Vagina (tissue), 2 donors: Measurements from ENCODE around the gene DBH. TPM values are rescaled to one million over a fixed set of nuclear protein-coding genes. Genes with fewer than 3 reads are reported as not detected.

ENCODE experiments used
- DNase-seq, 2 donors: peaks; one replicate each; pipeline ENCODE4 v3.0.0-alpha.2; 2017; ENCODE audit errors: extremely low spot score in 2 of 2
- H3K27ac ChIP-seq: fragments of 200-600 bp; sonication (generic); one replicate; pipeline ENCODE4 v1.5.1; 2019
- H3K27me3 ChIP-seq: fragments of 200-600 bp; sonication (generic); one replicate; pipeline ENCODE4 v1.5.1; 2019
- H3K36me3 ChIP-seq, 2 donors: fragments of 200-600 bp; sonication (generic); one replicate each; pipeline ENCODE4 v1.5.1; 2017 to 2019
- H3K4me1 ChIP-seq: fragments of 200-600 bp; sonication (generic); one replicate; pipeline ENCODE4 v1.5.1; 2019
- H3K4me3 ChIP-seq, 2 donors: fragments of 200-600 bp; sonication (generic); 1 replicate in 1 of 2; 2 replicates in 1 of 2; pipeline ENCODE4 v1.5.1; 2016 to 2019
- H3K9me3 ChIP-seq: fragments of 200-600 bp; sonication (generic); one replicate; pipeline ENCODE4 v1.5.1; 2019
- POLR2A ChIP-seq, 2 donors: fragments of 450-650 bp; IDR thresholded peaks; one replicate each; pipeline ENCODE4 v1.6.1; 2017; ENCODE audit warnings: antibody characterized with exemption in 2 of 2, mild to moderate bottlenecking in 2 of 2, moderate library complexity in 2 of 2
- POLR2AphosphoS5 ChIP-seq, 2 donors: sonication (generic); formaldehyde crosslinking; IDR thresholded peaks; one replicate each; pipeline ENCODE4 v1.9.0; 2017; ENCODE audit warnings: antibody characterized with exemption in 2 of 2, mild to moderate bottlenecking in 2 of 2, low read depth in 1 of 2; ENCODE audit not compliant: insufficient read depth in 1 of 2
- intact Hi-C: fragments of 100-400 bp; cut with DNase I; formaldehyde crosslinking; loops from one replicate; pipeline ENCODE4 v1.15.1; 2023
- total RNA-seq: library from RNA; depleted of rRNA; stranded (reverse); fragments of >200 nt; gene quantifications from one replicate; pipeline ENCODE4 v1.2.3, GENCODE V29; 2016
- TF ChIP-seq, protein P1 (sequence below), 3 experiments: fragments of 450-650 bp in 2 of 3; fragments of 200-600 bp in 1 of 3; sonication (generic) in 1 of 3; IDR thresholded peaks; one replicate each; pipeline ENCODE4 v1.5.1; 2017 to 2019; ENCODE audit warnings: antibody characterized with exemption in 3 of 3, mild to moderate bottlenecking in 2 of 3, moderate library complexity in 2 of 3

Gene DBH
- total RNA-seq, 1 donor from 2014 or later, result 12.0 TPM

DNA sequence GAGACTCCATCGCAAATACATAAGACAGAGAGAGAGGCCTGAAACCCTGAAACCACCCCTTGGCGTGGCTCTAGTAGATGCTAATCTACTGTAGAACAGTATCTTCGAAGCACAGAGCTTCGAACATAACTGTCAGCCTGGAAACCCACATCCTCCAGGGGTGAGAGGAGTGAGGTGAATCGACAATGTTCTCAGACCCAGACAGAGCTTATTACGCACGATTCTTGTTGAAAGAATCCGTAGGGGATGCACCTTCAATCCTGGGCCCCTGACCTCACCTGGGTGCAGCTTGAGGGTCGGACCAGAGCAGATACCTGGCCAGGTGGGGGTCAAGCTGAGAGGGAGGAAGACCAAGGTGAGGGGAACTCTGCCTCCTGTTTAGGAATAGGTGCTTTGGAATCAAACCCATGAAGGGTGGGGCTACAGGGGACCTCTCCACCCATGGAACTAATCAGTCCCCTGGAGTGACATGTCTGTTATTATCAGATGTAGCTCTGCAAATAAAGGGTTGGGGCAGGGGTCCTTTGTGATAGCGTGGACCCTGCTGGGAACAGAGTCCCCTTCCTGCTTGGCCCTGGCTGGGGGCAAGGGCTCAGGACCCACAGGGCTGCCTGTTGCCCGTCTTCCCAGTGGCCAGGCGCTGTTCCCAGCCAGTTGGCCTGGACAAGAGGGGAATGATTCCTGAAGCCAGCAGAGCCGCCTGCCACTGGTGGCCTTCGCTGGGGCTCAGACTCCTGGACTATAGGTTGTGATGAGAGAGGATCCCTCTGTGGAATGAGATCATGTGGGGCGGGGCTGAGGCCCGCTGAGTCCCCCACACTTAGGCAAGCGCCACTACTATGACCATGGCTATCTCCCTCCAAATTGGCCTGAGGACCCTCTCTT is 41.2 kb downstream of the DBH start:
- intact Hi-C loops, result no loop called here
- Histone ChIP-seq H3K27ac (no peak overlapping the region), H3K4me1 (peaks cover 6% of the 10 kb centered on the region), H3K4me3 (no peak overlapping the region), H3K36me3 (no peaks in the 10 kb centered on the region), H3K9me3 (no peaks in the 10 kb centered on the region), H3K27me3 (no peaks in the 10 kb centered on the region)
- TF ChIP-seq POLR2AphosphoS5 (IDR thresholded peaks at IDR 0.05; ENCODE audit: insufficient read depth in 1 of 2, low read depth in 1 of 2) (no peak), POLR2A (IDR thresholded peaks at IDR 0.05) (no peak)
- TF ChIP-seq, protein P1, sequence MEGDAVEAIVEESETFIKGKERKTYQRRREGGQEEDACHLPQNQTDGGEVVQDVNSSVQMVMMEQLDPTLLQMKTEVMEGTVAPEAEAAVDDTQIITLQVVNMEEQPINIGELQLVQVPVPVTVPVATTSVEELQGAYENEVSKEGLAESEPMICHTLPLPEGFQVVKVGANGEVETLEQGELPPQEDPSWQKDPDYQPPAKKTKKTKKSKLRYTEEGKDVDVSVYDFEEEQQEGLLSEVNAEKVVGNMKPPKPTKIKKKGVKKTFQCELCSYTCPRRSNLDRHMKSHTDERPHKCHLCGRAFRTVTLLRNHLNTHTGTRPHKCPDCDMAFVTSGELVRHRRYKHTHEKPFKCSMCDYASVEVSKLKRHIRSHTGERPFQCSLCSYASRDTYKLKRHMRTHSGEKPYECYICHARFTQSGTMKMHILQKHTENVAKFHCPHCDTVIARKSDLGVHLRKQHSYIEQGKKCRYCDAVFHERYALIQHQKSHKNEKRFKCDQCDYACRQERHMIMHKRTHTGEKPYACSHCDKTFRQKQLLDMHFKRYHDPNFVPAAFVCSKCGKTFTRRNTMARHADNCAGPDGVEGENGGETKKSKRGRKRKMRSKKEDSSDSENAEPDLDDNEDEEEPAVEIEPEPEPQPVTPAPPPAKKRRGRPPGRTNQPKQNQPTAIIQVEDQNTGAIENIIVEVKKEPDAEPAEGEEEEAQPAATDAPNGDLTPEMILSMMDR (IDR thresholded peaks at IDR 0.05), result no peak
- no peak for DNase-seq

DNA sequence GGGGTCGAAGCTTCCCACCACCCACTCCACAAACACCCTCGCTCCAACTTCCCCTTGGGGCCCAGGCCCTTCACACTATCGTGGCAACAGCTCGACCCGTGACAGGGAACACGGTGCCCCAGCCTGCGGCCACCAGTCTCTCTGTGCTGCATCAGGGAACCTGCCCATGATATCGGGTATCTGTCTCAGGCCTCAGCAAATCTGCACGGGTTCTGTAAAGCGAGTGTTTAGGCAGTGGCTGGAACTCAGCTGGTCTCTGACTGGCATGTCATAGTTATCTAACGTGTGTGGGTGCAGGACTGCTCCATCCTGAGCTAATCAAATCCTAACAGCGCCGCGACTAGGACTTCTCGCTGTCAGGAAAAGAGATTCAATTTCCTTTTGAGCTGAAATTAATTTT is 42.9 kb downstream of the DBH start:
- no peak for TF ChIP-seq POLR2A (IDR thresholded peaks at IDR 0.05)
- TF ChIP-seq, protein P1 (IDR thresholded peaks at IDR 0.05), result no peak
- intact Hi-C loops, result no loop called here
- Histone ChIP-seq H3K27me3 (no peaks in the 10 kb centered on the region), H3K27ac (no peak overlapping the region), H3K4me1 (peaks cover 16% of the 10 kb centered on the region), H3K9me3 (no peaks in the 10 kb centered on the region), H3K36me3 (no peaks in the 10 kb centered on the region), H3K4me3 (no peak overlapping the region)
- DNase-seq, result no peak

DNA sequence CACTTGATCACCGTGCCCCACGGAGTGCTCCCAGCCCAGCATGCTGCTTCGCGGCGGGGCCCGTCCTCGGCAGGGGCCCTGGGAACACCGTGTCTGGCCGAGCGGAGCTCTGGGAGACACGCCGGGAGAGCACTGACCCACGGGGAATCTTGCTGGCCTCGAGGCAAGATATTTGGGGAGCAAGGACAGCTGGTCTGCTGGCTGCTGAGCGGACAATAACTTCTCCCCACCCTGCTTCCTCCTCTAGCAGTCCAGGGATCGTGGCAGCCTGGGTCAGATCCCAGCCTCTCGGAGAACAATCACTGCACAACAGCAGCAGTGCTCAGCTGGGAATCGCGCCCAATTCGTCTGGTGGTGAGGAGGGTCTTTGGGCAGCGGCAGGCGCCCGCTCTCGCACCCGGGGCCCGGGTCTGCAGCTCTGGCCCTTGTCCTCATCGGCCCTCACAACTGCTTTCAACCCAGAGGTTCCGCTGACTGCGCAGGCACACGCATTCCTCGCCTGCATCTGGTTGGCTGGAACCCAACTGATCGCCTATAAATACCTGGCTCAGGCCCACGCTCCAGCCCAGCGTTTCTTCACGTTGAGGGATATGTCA is 43.4 kb downstream of the DBH start:
- no peak for DNase-seq
- H3K9me3 ChIP-seq, result no peaks in the 10 kb centered on the region
- no peak overlapping the region for H3K4me3 ChIP-seq
- no peak for TF ChIP-seq POLR2A (IDR thresholded peaks at IDR 0.05)
- TF ChIP-seq, protein P1 (IDR thresholded peaks at IDR 0.05), result no peak
- TF ChIP-seq POLR2AphosphoS5 (IDR thresholded peaks at IDR 0.05; ENCODE audit: insufficient read depth in 1 of 2, low read depth in 1 of 2), result no peak
- H3K27ac ChIP-seq, result no peak overlapping the region
- H3K4me1 ChIP-seq, result peaks cover 16% of the 10 kb centered on the region
- H3K27me3 ChIP-seq, result no peaks in the 10 kb centered on the region
- intact Hi-C loops, result no loop called here
- H3K36me3 ChIP-seq, result no peaks in the 10 kb centered on the region

DNA sequence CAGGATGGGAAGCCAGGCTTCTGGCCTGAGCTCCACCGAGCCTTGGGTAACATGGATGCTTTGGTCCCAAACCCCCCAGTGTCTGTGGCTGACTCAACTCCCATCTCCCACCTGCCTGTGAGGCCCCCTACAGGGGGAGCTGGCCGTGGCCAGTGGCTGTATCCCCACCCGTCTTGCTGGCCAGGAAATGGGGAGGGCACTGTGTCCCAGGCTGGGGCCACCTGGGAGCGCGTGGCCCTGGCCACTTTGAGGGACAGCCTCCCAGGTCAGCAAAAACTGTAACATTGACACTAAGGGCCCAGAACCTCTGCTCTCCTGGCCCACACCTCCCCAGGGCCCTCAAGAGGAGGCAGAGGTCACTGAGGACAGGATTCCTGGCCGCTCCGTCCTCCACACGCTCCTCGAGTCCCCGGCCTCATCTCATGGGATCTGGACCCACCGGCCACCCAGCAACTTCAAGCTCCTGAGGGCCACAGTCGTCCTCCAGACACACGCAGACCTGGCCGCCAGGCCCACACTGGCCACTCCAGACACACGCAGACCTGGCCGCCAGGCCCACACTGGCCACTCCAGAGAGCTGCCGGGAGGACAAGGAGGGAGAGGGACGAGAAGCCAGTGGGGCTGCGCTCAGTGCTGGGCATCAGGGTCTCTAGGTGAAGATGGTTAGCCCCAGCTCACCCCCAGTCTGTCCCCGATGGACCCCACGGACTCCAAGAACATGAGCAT is 44.2 kb downstream of the DBH start:
- no peak overlapping the region for H3K27ac ChIP-seq
- no peak for DNase-seq
- H3K4me3 ChIP-seq, result no peak overlapping the region
- no peaks in the 10 kb centered on the region for H3K36me3 ChIP-seq
- no peaks in the 10 kb centered on the region for H3K27me3 ChIP-seq
- H3K4me1 ChIP-seq, result peaks cover 16% of the 10 kb centered on the region
- H3K9me3 ChIP-seq, result no peaks in the 10 kb centered on the region
- intact Hi-C loops, result no loop called here
- TF ChIP-seq, protein P1 (IDR thresholded peaks at IDR 0.05), result no peak
- TF ChIP-seq POLR2AphosphoS5 (IDR thresholded peaks at IDR 0.05; ENCODE audit: insufficient read depth in 1 of 2, low read depth in 1 of 2) (no peak), POLR2A (IDR thresholded peaks at IDR 0.05) (no peak)
